Endodermal cell (in vitro differentiated cells): ENCODE measurements around the gene ALKBH8. TPM values are rescaled to one million over a fixed set of nuclear protein-coding genes. Genes with fewer than 3 reads are reported as not detected.
A peak's percentile ranks its signal among the peaks of the same experiment; 100 is the strongest.

Experiments
- DNase-seq: peaks from one replicate; pipeline ENCODE4 v3.0.0-alpha.2; 2017
- H3K27ac ChIP-seq: 2 replicates; pipeline ENCODE4 v1.5.1; 2013; ENCODE audit warnings: mild to moderate bottlenecking, low read depth, low read length, moderate library complexity
- H3K27me3 ChIP-seq: 2 replicates; pipeline ENCODE4 v1.6.1; 2013; ENCODE audit warnings: mild to moderate bottlenecking, low read length, moderate library complexity; ENCODE audit not compliant: insufficient read depth, control insufficient read depth, poor library complexity, severe bottlenecking
- H3K36me3 ChIP-seq: 2 replicates; pipeline ENCODE4 v1.7.0; 2013; ENCODE audit warnings: mild to moderate bottlenecking, low read length, moderate library complexity; ENCODE audit not compliant: control insufficient read depth, insufficient read depth
- H3K4me1 ChIP-seq: one replicate; pipeline ENCODE4 v1.7.0; 2013; ENCODE audit warnings: low read length; ENCODE audit not compliant: control insufficient read depth, insufficient read depth
- H3K4me3 ChIP-seq: 2 replicates; pipeline ENCODE4 v1.5.1; 2013; ENCODE audit warnings: mild to moderate bottlenecking, low read length, moderate library complexity
- H3K9ac ChIP-seq: 2 replicates; pipeline ENCODE4 v1.6.1; 2013; ENCODE audit warnings: mild to moderate bottlenecking, low read length, moderate library complexity; ENCODE audit not compliant: poor library complexity, severe bottlenecking; ENCODE audit errors: extremely low read depth
- H3K9me3 ChIP-seq: 2 replicates; pipeline ENCODE4 v1.6.1; 2013; ENCODE audit warnings: mild to moderate bottlenecking, low read length, moderate library complexity; ENCODE audit not compliant: control insufficient read depth
- H3K27ac Mint-ChIP-seq: 2 replicates; pipeline ENCODE4 v1.8.0; 2020; ENCODE audit warnings: mixed read lengths
- H3K27me3 Mint-ChIP-seq: 2 replicates; pipeline ENCODE4 v1.8.0; 2021; ENCODE audit warnings: mild to moderate bottlenecking, mixed read lengths; ENCODE audit not compliant: insufficient read depth
- H3K36me3 Mint-ChIP-seq: 2 replicates; pipeline ENCODE4 v1.8.0; 2020; ENCODE audit warnings: low read depth, mixed read lengths
- H3K4me1 Mint-ChIP-seq: 2 replicates; pipeline ENCODE4 v1.8.0; 2020; ENCODE audit warnings: mixed read lengths
- H3K4me3 Mint-ChIP-seq: 2 replicates; pipeline ENCODE4 v1.8.0; 2020; ENCODE audit warnings: mild to moderate bottlenecking, moderate library complexity, mixed read lengths
- H3K9me3 Mint-ChIP-seq: 2 replicates; pipeline ENCODE4 v1.8.0; 2020; ENCODE audit warnings: mild to moderate bottlenecking, mixed read lengths
- WGBS, 2 experiments: methylation state at CpG; one replicate each; pipeline versions ENCODE4 v1.1.5 to v1.1.7; 2013; ENCODE audit warnings: missing lambda C conversion rate in 2 of 2, mixed read lengths in 1 of 2; ENCODE audit not compliant: insufficient coverage in 1 of 2, insufficient read length in 1 of 2; 5-methylcytosine and 5-hydroxymethylcytosine counted together
- total RNA-seq, 2 donors: library from RNA; stranded (reverse); fragmentation: NEBNext Ultra II Directional in 1 of 2; extraction: Animal tissue kit (Norgen Biotek cat#: 25700) in 1 of 2; gene quantifications; 2 replicates in 1 of 2; 3 replicates in 1 of 2; pipeline ENCODE4 v1.2.1, GENCODE V29; 2021
- TF ChIP-seq, protein P1 (sequence below): fragments of 200-600 bp; sonication (generic); conservative IDR thresholded peaks from 2 replicates; pipeline ENCODE4 v1.5.0; 2021; ENCODE audit warnings: antibody characterized with exemption, mild to moderate bottlenecking

ALKBH8 gene
- total RNA-seq, 2 donors from 2014 or later = 7.6 to 9.3 TPM

DNA sequence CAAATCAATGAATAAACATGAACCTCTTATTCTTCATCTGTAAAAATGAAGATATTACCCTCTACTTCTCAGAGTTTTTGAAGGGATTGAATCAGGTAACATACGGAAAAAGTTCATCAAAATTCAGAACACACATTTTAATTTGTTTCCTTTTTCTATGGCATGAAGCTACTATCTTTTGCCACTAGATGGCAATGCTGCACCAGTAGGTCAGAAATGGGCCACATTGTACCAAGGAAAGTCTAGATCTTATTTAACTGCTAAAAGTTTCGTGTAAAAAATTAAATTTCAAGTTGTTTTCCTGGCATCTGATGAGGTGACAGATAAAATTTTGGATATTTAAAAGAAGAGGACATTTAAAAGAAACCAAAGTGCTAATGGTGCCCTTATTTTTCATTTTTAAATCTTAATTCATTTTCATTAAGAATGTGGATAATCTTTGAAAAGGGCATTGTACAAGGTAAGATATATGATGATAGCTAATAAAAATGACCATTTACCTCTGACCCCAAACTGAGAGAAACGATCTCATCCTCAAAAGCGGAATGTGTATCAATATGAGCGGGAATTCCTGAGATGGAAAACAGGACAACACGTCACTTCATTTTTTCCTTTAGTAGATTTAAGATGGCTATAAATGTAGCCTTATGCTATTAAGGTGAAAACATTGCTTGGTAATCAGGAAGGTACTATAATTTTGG is 16.1 kb downstream of the ALKBH8 start:
- no peaks in the 10 kb centered on the region for H3K4me1 Mint-ChIP-seq
- WGBS, 2 experiments = 89 to 90% methylated on average over 5 to 6 of the region's 6 CpGs
- Histone ChIP-seq H3K9ac (no peak overlapping the region), H3K27me3 (no peaks in the 10 kb centered on the region), H3K4me1 (no peaks in the 10 kb centered on the region), H3K9me3 (no peaks in the 10 kb centered on the region), H3K27ac (no peak overlapping the region), H3K36me3 (peaks cover 24% of the 10 kb centered on the region), H3K4me3 (no peak overlapping the region)
- no peak overlapping the region for H3K4me3 Mint-ChIP-seq
- no peak overlapping the region for H3K27ac Mint-ChIP-seq
- H3K27me3 Mint-ChIP-seq = no peaks in the 10 kb centered on the region
- TF ChIP-seq, protein P1, sequence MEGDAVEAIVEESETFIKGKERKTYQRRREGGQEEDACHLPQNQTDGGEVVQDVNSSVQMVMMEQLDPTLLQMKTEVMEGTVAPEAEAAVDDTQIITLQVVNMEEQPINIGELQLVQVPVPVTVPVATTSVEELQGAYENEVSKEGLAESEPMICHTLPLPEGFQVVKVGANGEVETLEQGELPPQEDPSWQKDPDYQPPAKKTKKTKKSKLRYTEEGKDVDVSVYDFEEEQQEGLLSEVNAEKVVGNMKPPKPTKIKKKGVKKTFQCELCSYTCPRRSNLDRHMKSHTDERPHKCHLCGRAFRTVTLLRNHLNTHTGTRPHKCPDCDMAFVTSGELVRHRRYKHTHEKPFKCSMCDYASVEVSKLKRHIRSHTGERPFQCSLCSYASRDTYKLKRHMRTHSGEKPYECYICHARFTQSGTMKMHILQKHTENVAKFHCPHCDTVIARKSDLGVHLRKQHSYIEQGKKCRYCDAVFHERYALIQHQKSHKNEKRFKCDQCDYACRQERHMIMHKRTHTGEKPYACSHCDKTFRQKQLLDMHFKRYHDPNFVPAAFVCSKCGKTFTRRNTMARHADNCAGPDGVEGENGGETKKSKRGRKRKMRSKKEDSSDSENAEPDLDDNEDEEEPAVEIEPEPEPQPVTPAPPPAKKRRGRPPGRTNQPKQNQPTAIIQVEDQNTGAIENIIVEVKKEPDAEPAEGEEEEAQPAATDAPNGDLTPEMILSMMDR = peak; percentile 92
- H3K36me3 Mint-ChIP-seq = peaks cover 18% of the 10 kb centered on the region
- DNase-seq = no peak
- H3K9me3 Mint-ChIP-seq = no peaks in the 10 kb centered on the region

DNA sequence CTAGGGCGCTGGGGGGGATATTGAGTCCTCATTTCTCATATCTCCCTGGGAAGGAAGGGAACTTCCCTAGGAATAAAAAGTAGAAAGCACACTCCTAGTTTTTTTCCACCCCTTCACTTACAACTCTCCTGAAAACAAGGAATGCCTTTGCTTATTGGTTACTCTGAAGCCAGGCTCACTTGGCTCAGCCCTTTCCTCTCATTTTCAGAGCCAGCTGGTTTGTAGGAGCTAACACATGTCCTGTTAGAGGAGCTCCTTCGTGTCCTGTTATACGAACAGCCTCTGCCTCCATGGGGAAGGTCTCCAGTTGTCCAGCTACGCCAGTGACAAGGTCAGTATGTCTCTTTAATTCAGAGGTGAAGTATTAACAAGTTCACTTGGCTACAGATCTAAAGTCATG is 17.6 kb downstream of the ALKBH8 start:
- Histone ChIP-seq H3K9me3 (no peaks in the 10 kb centered on the region), H3K4me3 (no peak overlapping the region), H3K4me1 (no peaks in the 10 kb centered on the region), H3K36me3 (peaks cover 24% of the 10 kb centered on the region), H3K27ac (no peak overlapping the region), H3K27me3 (no peaks in the 10 kb centered on the region), H3K9ac (no peak overlapping the region)
- no peaks in the 10 kb centered on the region for H3K9me3 Mint-ChIP-seq
- H3K4me1 Mint-ChIP-seq = no peaks in the 10 kb centered on the region
- TF ChIP-seq, protein P1 = no peak
- WGBS, 2 experiments = 90 to 91% methylated on average over 2 to 4 of the region's 4 CpGs
- peaks cover 15% of the 10 kb centered on the region for H3K36me3 Mint-ChIP-seq
- no peaks in the 10 kb centered on the region for H3K27me3 Mint-ChIP-seq
- no peak overlapping the region for H3K27ac Mint-ChIP-seq
- DNase-seq = no peak
- H3K4me3 Mint-ChIP-seq = no peak overlapping the region

DNA sequence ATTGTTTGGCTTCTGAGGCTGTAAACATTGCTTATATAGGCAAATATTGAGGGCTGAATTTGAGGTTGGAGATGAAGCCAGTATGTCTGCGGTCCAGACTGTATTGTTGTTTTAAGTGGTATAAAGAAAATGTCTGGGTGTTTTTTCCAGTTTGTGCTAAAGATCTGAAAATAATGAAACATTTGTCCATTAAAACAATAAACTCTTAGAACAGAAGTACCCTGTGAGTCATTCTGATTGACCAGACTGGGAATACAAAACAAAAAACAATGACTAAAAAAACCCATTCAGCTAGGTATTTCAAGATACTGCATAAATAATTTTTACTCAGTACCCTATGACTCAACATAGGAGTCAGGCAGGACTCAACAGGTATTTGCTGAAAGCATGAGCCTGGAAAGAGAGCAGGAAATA is 20.4 kb downstream of the ALKBH8 start:
- Mint-ChIP-seq H3K9me3 (no peaks in the 10 kb centered on the region), H3K27me3 (no peaks in the 10 kb centered on the region), H3K27ac (no peak overlapping the region), H3K4me3 (no peak overlapping the region), H3K36me3 (peaks cover 4% of the 10 kb centered on the region), H3K4me1 (no peaks in the 10 kb centered on the region)
- Histone ChIP-seq H3K4me1 (no peaks in the 10 kb centered on the region), H3K36me3 (peaks cover 9% of the 10 kb centered on the region), H3K27me3 (no peaks in the 10 kb centered on the region), H3K9ac (no peak overlapping the region), H3K9me3 (no peaks in the 10 kb centered on the region), H3K4me3 (no peak overlapping the region), H3K27ac (no peak overlapping the region)
- 100% methylated on average over 1 of the region's 1 CpG; no CpG with 5 or more reads in 1 of the 2 experiments for WGBS, 2 experiments
- TF ChIP-seq, protein P1 = no peak
- no peak for DNase-seq
